Mesothelial cell of epicardium (in vitro differentiated cells): Measurements from ENCODE around the gene PLEKHG1. TPM values are rescaled to one million over a fixed set of nuclear protein-coding genes. Genes with fewer than 3 reads are reported as not detected.

Source experiments
- DNase-seq, 2 experiments: peaks; one replicate each; pipeline ENCODE4 v3.0.0; 2021; ENCODE audit warnings: low spot score in 2 of 2; ENCODE audit not compliant: unreplicated experiment in 2 of 2
- H3K27ac Mint-ChIP-seq: 2 replicates; pipeline ENCODE4 v1.8.0; 2021; ENCODE audit warnings: mixed read lengths
- H3K27me3 Mint-ChIP-seq: 2 replicates; pipeline ENCODE4 v1.8.0; 2021; ENCODE audit warnings: low read depth, mixed read lengths
- H3K36me3 Mint-ChIP-seq: 2 replicates; pipeline ENCODE4 v1.8.0; 2021; ENCODE audit warnings: mixed read lengths
- H3K4me1 Mint-ChIP-seq: 2 replicates; pipeline ENCODE4 v1.8.0; 2021; ENCODE audit warnings: mixed read lengths
- H3K4me3 Mint-ChIP-seq: 2 replicates; pipeline ENCODE4 v1.8.0; 2021; ENCODE audit warnings: mild to moderate bottlenecking, moderate library complexity, mixed read lengths
- H3K9me3 Mint-ChIP-seq: 2 replicates; pipeline ENCODE4 v1.8.0; 2021; ENCODE audit warnings: mixed read lengths
- total RNA-seq: library from RNA; stranded (reverse); gene quantifications from 3 replicates; pipeline ENCODE4 v1.2.1, GENCODE V29; 2021
- TF ChIP-seq, protein P1 (sequence below): fragments of 200-600 bp; sonication (generic); IDR thresholded peaks from one replicate; pipeline ENCODE4 v1.5.0; 2021; ENCODE audit warnings: antibody characterized with exemption; ENCODE audit not compliant: unreplicated experiment

Gene PLEKHG1
- total RNA-seq, 1 donor from 2014 or later: 69.3 TPM

DNA sequence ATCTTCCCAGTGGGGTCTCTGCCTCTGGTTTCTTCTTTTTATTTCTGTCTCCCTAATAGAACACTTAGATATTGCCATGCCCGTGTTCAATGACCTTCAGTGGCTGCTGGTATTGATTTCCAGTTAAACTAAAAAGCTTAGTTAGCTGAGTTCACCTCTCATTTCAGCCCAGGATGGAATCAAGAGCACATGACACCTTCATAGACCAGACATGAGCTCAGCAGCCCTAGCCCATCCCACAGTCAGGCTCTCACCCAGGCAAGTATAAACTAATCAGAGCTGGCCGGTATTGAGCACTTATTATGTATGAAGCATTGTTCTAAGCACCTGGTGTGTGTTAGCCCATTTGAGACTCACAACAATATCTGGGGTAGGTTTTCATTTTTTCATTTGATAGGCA, 33.7 kb upstream of the PLEKHG1 start:
- TF ChIP-seq, protein P1, sequence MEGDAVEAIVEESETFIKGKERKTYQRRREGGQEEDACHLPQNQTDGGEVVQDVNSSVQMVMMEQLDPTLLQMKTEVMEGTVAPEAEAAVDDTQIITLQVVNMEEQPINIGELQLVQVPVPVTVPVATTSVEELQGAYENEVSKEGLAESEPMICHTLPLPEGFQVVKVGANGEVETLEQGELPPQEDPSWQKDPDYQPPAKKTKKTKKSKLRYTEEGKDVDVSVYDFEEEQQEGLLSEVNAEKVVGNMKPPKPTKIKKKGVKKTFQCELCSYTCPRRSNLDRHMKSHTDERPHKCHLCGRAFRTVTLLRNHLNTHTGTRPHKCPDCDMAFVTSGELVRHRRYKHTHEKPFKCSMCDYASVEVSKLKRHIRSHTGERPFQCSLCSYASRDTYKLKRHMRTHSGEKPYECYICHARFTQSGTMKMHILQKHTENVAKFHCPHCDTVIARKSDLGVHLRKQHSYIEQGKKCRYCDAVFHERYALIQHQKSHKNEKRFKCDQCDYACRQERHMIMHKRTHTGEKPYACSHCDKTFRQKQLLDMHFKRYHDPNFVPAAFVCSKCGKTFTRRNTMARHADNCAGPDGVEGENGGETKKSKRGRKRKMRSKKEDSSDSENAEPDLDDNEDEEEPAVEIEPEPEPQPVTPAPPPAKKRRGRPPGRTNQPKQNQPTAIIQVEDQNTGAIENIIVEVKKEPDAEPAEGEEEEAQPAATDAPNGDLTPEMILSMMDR: no peak
- no peak overlapping the region for H3K4me3 Mint-ChIP-seq

DNA sequence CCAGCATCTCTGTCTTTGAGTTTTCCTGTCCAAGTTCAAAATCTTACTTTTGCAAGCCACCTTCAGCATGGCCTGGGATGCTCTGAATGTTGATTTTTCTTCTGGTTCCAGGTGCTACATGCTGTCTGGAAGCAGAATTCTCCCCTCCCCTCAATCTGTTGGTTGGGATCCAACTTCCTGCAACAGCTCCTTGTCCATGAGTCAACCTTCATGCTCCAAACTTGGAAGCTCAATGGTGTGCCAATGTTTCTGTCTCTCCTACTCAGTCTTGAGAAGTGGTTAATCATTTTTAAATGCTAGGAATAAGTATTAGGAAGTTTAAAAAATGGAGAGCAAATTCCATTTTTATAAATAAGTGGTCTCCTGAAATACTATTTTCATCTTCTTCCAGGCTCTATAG, 33.2 kb upstream of the PLEKHG1 start:
- H3K27me3 Mint-ChIP-seq: peaks cover 3% of the 10 kb centered on the region
- no peak for DNase-seq
- TF ChIP-seq, protein P1: no peak
- no peak overlapping the region for H3K27ac Mint-ChIP-seq
- H3K4me1 Mint-ChIP-seq: peaks cover 46% of the 10 kb centered on the region
- no peak overlapping the region for H3K4me3 Mint-ChIP-seq
- no peaks in the 10 kb centered on the region for H3K36me3 Mint-ChIP-seq
- no peaks in the 10 kb centered on the region for H3K9me3 Mint-ChIP-seq

More for the DNA sequence above, 33.7 kb upstream of the PLEKHG1 start:
- Mint-ChIP-seq H3K27ac (no peak overlapping the region), H3K9me3 (no peaks in the 10 kb centered on the region), H3K36me3 (no peaks in the 10 kb centered on the region), H3K4me1 (peaks cover 43% of the 10 kb centered on the region), H3K27me3 (peaks cover 3% of the 10 kb centered on the region)
- DNase-seq: no peak

DNA sequence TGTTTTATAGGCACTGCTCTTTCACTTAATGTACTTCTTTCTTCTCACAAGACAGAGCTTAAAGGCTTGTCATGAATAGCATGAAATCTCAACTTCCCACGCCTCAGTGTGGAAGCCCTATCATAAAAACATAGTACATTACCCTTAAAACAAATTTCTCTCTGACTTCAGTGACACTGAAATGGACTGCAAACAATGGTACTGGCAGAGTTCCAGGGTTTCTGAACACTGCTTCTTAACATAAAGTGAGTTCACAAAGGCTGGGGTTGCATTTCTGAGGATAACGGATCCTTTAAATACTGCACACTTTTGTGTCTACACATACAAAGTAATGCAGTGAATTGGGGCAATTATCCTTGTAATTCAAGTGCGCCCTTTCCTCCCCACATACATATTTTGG, 32.3 kb upstream of the PLEKHG1 start:
- Mint-ChIP-seq H3K4me1 (peaks cover 50% of the 10 kb centered on the region), H3K27ac (no peak overlapping the region), H3K9me3 (no peaks in the 10 kb centered on the region), H3K4me3 (no peak overlapping the region), H3K27me3 (peaks cover 2% of the 10 kb centered on the region), H3K36me3 (no peaks in the 10 kb centered on the region)
- DNase-seq: no peak
- TF ChIP-seq, protein P1: no peak

DNA sequence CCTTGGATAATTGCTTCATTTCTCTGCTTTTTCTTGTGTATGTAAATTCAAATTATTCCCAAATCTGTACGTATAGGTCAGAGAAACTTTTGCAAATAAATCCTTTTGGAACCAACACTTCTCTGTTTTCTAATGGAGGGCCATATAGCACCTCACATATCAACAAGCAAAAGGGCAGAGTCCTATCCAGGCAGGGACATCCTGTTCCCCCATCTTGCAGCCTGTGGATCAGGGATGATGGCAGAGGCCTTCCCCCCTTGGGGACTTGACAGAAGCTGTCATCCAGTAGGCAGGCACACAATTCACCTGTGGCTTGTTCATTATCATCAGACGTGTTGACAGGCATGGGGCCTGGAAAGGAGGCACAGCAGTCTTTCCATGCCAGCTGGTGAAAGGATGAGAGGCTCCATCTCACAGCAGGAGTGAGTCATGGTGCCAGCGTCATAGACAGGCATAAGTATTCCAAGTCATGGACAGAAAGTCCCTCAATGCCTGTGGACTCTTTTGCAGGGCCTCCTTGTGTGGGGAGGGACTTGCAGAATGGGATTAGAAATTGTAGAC, 31.8 kb upstream of the PLEKHG1 start:
- Mint-ChIP-seq H3K27me3 (peaks cover 2% of the 10 kb centered on the region), H3K4me1 (peaks cover 56% of the 10 kb centered on the region)
- TF ChIP-seq, protein P1: no peak

DNA sequence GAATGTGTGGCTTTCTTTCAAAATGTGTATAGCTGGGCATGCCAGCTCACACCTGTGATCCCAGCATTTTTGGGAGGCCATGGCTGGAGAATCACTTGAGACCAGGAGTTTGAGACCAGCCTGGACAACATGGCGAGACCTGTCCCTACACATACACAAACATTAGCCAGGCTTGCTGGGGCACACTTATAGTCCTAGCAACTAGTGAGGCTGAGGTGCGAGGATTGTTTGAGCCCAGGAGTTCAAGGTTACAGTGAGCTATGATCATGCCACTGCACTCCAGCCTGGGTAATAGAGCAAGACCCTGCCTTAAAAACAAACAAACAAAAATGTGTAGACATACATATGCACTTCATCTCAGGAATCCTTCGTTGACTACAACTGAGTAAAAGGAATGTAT, 31.1 kb upstream of the PLEKHG1 start:
- Mint-ChIP-seq H3K4me1 (peaks cover 62% of the 10 kb centered on the region), H3K36me3 (no peaks in the 10 kb centered on the region), H3K27me3 (peaks cover 2% of the 10 kb centered on the region), H3K27ac (no peak overlapping the region), H3K4me3 (no peak overlapping the region), H3K9me3 (no peaks in the 10 kb centered on the region)
- no peak for DNase-seq
- TF ChIP-seq, protein P1: no peak

More for the DNA sequence above, 31.8 kb upstream of the PLEKHG1 start:
- no peak overlapping the region for H3K27ac Mint-ChIP-seq
- H3K9me3 Mint-ChIP-seq: no peaks in the 10 kb centered on the region
- no peak overlapping the region for H3K4me3 Mint-ChIP-seq
- no peak for DNase-seq
- no peaks in the 10 kb centered on the region for H3K36me3 Mint-ChIP-seq

DNA sequence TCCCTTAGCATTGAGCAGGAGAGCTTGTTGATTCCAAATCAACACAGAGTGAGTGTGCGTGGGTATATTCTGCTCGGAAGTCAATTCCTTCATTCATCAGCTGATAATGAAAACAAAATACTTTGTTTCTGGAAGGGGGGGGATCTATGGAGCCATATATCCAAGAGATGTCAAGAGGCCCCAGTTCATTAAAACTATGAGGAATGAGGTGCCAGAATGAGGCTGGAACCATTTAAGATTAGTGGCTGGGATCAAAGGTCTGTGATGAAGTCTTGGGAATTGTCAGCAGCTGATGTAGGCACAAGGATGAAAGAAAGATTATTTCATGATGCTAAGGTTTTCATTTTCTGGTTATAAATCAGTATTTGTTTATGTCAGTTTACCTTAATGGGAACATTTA, 30.5 kb upstream of the PLEKHG1 start:
- no peak overlapping the region for H3K4me3 Mint-ChIP-seq
- H3K4me1 Mint-ChIP-seq: peaks cover 65% of the 10 kb centered on the region

More for the DNA sequence above, 30.5 kb upstream of the PLEKHG1 start:
- Mint-ChIP-seq H3K9me3 (no peaks in the 10 kb centered on the region), H3K36me3 (no peaks in the 10 kb centered on the region), H3K27me3 (peaks cover 4% of the 10 kb centered on the region), H3K27ac (no peak overlapping the region)
- DNase-seq: no peak
- TF ChIP-seq, protein P1: no peak
